ENCODE results near the gene SERF2.
"Not testable (repeated sequence)": the region's sequence is repeated elsewhere in the genome, so short reads cannot be mapped to it uniquely, and the experiment has no call there.

The SERF2 gene

GRCh38 chr15:43791993-43792760 lies at the start of gene SERF2:
SERF2 (plus strand) TSS chr15:43792320; CDS start chr15:43792377, 57 bp downstream.
- peak; percentile 98 to 99 for DNase-seq (ENCODE audit: low read depth in 2 of 2)

GRCh38 chr15:43746245-43746902 lies 45.7 kb upstream of the SERF2 start, which contains the start of gene PDIA3:
PDIA3 (plus strand) TSS chr15:43746438; CDS start chr15:43746540, 102 bp downstream.
- peak; percentile 66 to 72 for DNase-seq (ENCODE audit: low read depth in 2 of 2)

GRCh38 chr15:43746903-43747309 lies 45.2 kb upstream of the SERF2 start:
- DNase-seq (ENCODE audit: low read depth in 2 of 2), result not testable (repeated sequence)

- no peak for DNase-seq (ENCODE audit: low read depth in 2 of 2)
Observed at GRCh38 chr15:43748376-43748775, 43.7 kb upstream of the SERF2 start.

GRCh38 chr15:43749690-43750345 lies 42.3 kb upstream of the SERF2 start:
- DNase-seq (ENCODE audit: low read depth in 2 of 2), result no peak

- no peak for DNase-seq (ENCODE audit: low read depth in 2 of 2)
Observed at GRCh38 chr15:43751885-43752284, 40.2 kb upstream of the SERF2 start.

- peak in 1 of 2 experiments; percentile 64 for DNase-seq (ENCODE audit: low read depth in 2 of 2)
Observed at GRCh38 chr15:43762824-43763223, 29.3 kb upstream of the SERF2 start.

GRCh38 chr15:43763819-43764446 lies 28.2 kb upstream of the SERF2 start:
- DNase-seq (ENCODE audit: low read depth in 2 of 2), result no peak

GRCh38 chr15:43769584-43770228 lies 22.4 kb upstream of the SERF2 start:
- no peak for DNase-seq (ENCODE audit: low read depth in 2 of 2)

GRCh38 chr15:43771816-43772215 lies 20.3 kb upstream of the SERF2 start:
- DNase-seq (ENCODE audit: low read depth in 2 of 2), result no peak

- DNase-seq (ENCODE audit: low read depth in 2 of 2), result no peak
Observed at GRCh38 chr15:43772624-43773023, 19.5 kb upstream of the SERF2 start.

GRCh38 chr15:43774062-43774461 lies 18.1 kb upstream of the SERF2 start:
- no peak for DNase-seq (ENCODE audit: low read depth in 2 of 2)

- DNase-seq (ENCODE audit: low read depth in 2 of 2), result no peak
Observed at GRCh38 chr15:43775411-43775965, 16.6 kb upstream of the SERF2 start.

GRCh38 chr15:43776101-43776717 lies 15.9 kb upstream of the SERF2 start:
- no peak for DNase-seq (ENCODE audit: low read depth in 2 of 2)

GRCh38 chr15:43776718-43777266 lies 15.3 kb upstream of the SERF2 start, which contains the start of gene ELL3:
ELL3 (minus strand) TSS chr15:43776966; CDS start chr15:43776901, 65 bp downstream.
- DNase-seq (ENCODE audit: low read depth in 2 of 2), result no peak

GRCh38 chr15:43777267-43777914 lies 14.7 kb upstream of the SERF2 start:
- no peak for DNase-seq (ENCODE audit: low read depth in 2 of 2)

- DNase-seq (ENCODE audit: low read depth in 2 of 2), result no peak
Observed at GRCh38 chr15:43779016-43779415, 13.1 kb upstream of the SERF2 start.

- DNase-seq (ENCODE audit: low read depth in 2 of 2), result no peak
Observed at GRCh38 chr15:43789409-43789808, 2.7 kb upstream of the SERF2 start.

GRCh38 chr15:43792761-43793476 lies 799 bp downstream of the SERF2 start:
- no peak for DNase-seq (ENCODE audit: low read depth in 2 of 2)
